WTC11 (cell line): ENCODE results near the gene ZNF747. TPM values are rescaled to one million over a fixed set of nuclear protein-coding genes. Genes with fewer than 3 reads are reported as not detected.
A peak's percentile ranks its signal among the peaks of the same experiment; 100 is the strongest.

Source experiments
- ATAC-seq: fragments of 200-7000 bp; cut with Tn5 transposase; 2 replicates; pipeline ENCODE4 v1.10.0; 2021; ENCODE audit warnings: mild to moderate bottlenecking, moderate library complexity
- CTCF ChIA-PET: fragments of 300-600 bp; sonication (Branson Sonifier 250); formaldehyde crosslinking; loops from one replicate; lab custom pipeline; 2021; ENCODE audit warnings: antibody characterized with exemption; lab: Charles Lee
- POLR2A ChIA-PET: fragments of 350-600 bp; sonication (Branson Sonifier 250); formaldehyde crosslinking; loops from one replicate; lab custom pipeline; 2021; ENCODE audit warnings: antibody characterized with exemption; lab: Charles Lee
- DNase-seq: peaks from one replicate; pipeline ENCODE4 v3.0.0; 2021; ENCODE audit warnings: low spot score
- H3K27ac Mint-ChIP-seq: 2 replicates; pipeline ENCODE4 v1.8.0; 2021; ENCODE audit warnings: mixed read lengths
- H3K27me3 Mint-ChIP-seq: 2 replicates; pipeline ENCODE4 v1.8.0; 2021; ENCODE audit warnings: low read depth, mild to moderate bottlenecking, moderate library complexity, mixed read lengths
- H3K36me3 Mint-ChIP-seq: 2 replicates; pipeline ENCODE4 v1.8.0; 2021; ENCODE audit warnings: mixed read lengths
- H3K4me1 Mint-ChIP-seq: 2 replicates; pipeline ENCODE4 v1.8.0; 2022; ENCODE audit warnings: mixed read lengths
- H3K4me3 Mint-ChIP-seq: 2 replicates; pipeline ENCODE4 v1.8.0; 2021; ENCODE audit warnings: mild to moderate bottlenecking, moderate library complexity, mixed read lengths
- H3K9me3 Mint-ChIP-seq: 2 replicates; pipeline ENCODE4 v1.8.0; 2021; ENCODE audit warnings: mixed read lengths
- ATF1 ChIP-seq: sonication (generic); formaldehyde crosslinking; IDR thresholded peaks from 2 replicates; pipeline ENCODE4 v1.8.1; 2023; ENCODE audit warnings: mild to moderate bottlenecking, moderate library complexity, missing genetic modification reagents
- CBFB ChIP-seq: sonication (generic); formaldehyde crosslinking; IDR thresholded peaks from 2 replicates; pipeline ENCODE4 v1.8.1; 2022; ENCODE audit warnings: mild to moderate bottlenecking, low read depth, missing genetic modification reagents
- ELF4 ChIP-seq: sonication (generic); formaldehyde crosslinking; IDR thresholded peaks from 2 replicates; pipeline ENCODE4 v1.8.1; 2022; ENCODE audit warnings: low read depth, mild to moderate bottlenecking, moderate library complexity, missing genetic modification reagents
- EMX1 ChIP-seq: fragments of 250-450 bp; sonication (Bioruptor Pico); IDR thresholded peaks from 2 replicates; pipeline ENCODE4 v1.8.0; 2021; ENCODE audit warnings: mild to moderate bottlenecking
- ETV6 ChIP-seq: sonication (generic); formaldehyde crosslinking; IDR thresholded peaks from 2 replicates; pipeline ENCODE4 v1.8.1; 2022; ENCODE audit warnings: mild to moderate bottlenecking, missing genetic modification reagents
- FOXJ3 ChIP-seq: sonication (generic); formaldehyde crosslinking; IDR thresholded peaks from 2 replicates; pipeline ENCODE4 v1.9.0; 2021; ENCODE audit warnings: missing genetic modification reagents, mild to moderate bottlenecking, borderline replicate concordance
- GABPB1 ChIP-seq: sonication (generic); formaldehyde crosslinking; IDR thresholded peaks from 2 replicates; pipeline ENCODE4 v1.8.1; 2023; ENCODE audit warnings: mild to moderate bottlenecking, missing genetic modification reagents
- IRF1 ChIP-seq: sonication (generic); formaldehyde crosslinking; IDR thresholded peaks from 2 replicates; pipeline ENCODE4 v1.8.0; 2023; ENCODE audit warnings: missing genetic modification reagents
- RORB ChIP-seq: fragments of 250-450 bp; sonication (Bioruptor Pico); IDR thresholded peaks from 2 replicates; pipeline ENCODE4 v1.9.0; 2021; ENCODE audit warnings: mild to moderate bottlenecking
- TCF7 ChIP-seq: sonication (generic); formaldehyde crosslinking; IDR thresholded peaks from 2 replicates; pipeline ENCODE4 v1.8.0; 2022; ENCODE audit warnings: mild to moderate bottlenecking, low read depth, missing genetic modification reagents, moderate library complexity
- ZNF232 ChIP-seq: sonication (generic); formaldehyde crosslinking; IDR thresholded peaks from 2 replicates; pipeline ENCODE4 v1.8.0; 2022; ENCODE audit warnings: mild to moderate bottlenecking, missing genetic modification reagents
- ZNF671 ChIP-seq: fragments of 250-450 bp; sonication (Bioruptor Pico); IDR thresholded peaks from 2 replicates; pipeline ENCODE4 v1.8.0; 2021; ENCODE audit warnings: mild to moderate bottlenecking
- total RNA-seq: library from RNA; stranded (reverse); gene quantifications from 3 replicates; pipeline ENCODE4 v1.2.3, GENCODE V29; 2021
- TF ChIP-seq, protein P1 (sequence below): sonication (generic); formaldehyde crosslinking; IDR thresholded peaks from 2 replicates; pipeline ENCODE4 v1.8.1; 2022; ENCODE audit warnings: low read depth, missing genetic modification reagents, borderline replicate concordance
- TF ChIP-seq, protein P2 (sequence below): fragments of 250-450 bp; sonication (Bioruptor Pico); conservative IDR thresholded peaks from 2 replicates; pipeline ENCODE4 v1.9.0; 2021; ENCODE audit warnings: mild to moderate bottlenecking
- TF ChIP-seq, protein P3 (sequence below): sonication (generic); formaldehyde crosslinking; IDR thresholded peaks from 2 replicates; pipeline ENCODE4 v1.8.0; 2023; ENCODE audit warnings: missing genetic modification reagents, mild to moderate bottlenecking, borderline replicate concordance
- TF ChIP-seq, protein P4 (sequence below): sonication (generic); formaldehyde crosslinking; IDR thresholded peaks from 2 replicates; pipeline ENCODE4 v1.8.0; 2022; ENCODE audit warnings: missing genetic modification reagents
- TF ChIP-seq, protein P5 (sequence below): sonication (generic); formaldehyde crosslinking; IDR thresholded peaks from 2 replicates; pipeline ENCODE4 v1.8.0; 2022; ENCODE audit warnings: mild to moderate bottlenecking, missing genetic modification reagents
- TF ChIP-seq, protein P6 (sequence below): sonication (generic); formaldehyde crosslinking; IDR thresholded peaks from 2 replicates; pipeline ENCODE4 v1.8.1; 2023; ENCODE audit warnings: mild to moderate bottlenecking, missing genetic modification reagents, moderate library complexity
- TF ChIP-seq, protein P7 (sequence below): fragments of 250-450 bp; sonication (Bioruptor Pico); IDR thresholded peaks from 2 replicates; pipeline ENCODE4 v1.9.0; 2021; ENCODE audit warnings: moderate library complexity, mild to moderate bottlenecking, inconsistent platforms, borderline replicate concordance
- TF ChIP-seq, protein P8 (sequence below): sonication (generic); formaldehyde crosslinking; IDR thresholded peaks from 2 replicates; pipeline ENCODE4 v1.8.1; 2022; ENCODE audit warnings: mild to moderate bottlenecking, missing genetic modification reagents, moderate library complexity, borderline replicate concordance

ZNF747 gene
- total RNA-seq, 1 experiment from 2014 or later = 11.3 TPM

- peak; percentile 74 for ATAC-seq
- no peak for TF ChIP-seq RORB
- TF ChIP-seq, protein P1, sequence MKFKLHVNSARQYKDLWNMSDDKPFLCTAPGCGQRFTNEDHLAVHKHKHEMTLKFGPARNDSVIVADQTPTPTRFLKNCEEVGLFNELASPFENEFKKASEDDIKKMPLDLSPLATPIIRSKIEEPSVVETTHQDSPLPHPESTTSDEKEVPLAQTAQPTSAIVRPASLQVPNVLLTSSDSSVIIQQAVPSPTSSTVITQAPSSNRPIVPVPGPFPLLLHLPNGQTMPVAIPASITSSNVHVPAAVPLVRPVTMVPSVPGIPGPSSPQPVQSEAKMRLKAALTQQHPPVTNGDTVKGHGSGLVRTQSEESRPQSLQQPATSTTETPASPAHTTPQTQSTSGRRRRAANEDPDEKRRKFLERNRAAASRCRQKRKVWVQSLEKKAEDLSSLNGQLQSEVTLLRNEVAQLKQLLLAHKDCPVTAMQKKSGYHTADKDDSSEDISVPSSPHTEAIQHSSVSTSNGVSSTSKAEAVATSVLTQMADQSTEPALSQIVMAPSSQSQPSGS (CRISPR knock-in tag) = no peak
- TF ChIP-seq FOXJ3 (CRISPR knock-in tag) = no peak
- TF ChIP-seq, protein P2, sequence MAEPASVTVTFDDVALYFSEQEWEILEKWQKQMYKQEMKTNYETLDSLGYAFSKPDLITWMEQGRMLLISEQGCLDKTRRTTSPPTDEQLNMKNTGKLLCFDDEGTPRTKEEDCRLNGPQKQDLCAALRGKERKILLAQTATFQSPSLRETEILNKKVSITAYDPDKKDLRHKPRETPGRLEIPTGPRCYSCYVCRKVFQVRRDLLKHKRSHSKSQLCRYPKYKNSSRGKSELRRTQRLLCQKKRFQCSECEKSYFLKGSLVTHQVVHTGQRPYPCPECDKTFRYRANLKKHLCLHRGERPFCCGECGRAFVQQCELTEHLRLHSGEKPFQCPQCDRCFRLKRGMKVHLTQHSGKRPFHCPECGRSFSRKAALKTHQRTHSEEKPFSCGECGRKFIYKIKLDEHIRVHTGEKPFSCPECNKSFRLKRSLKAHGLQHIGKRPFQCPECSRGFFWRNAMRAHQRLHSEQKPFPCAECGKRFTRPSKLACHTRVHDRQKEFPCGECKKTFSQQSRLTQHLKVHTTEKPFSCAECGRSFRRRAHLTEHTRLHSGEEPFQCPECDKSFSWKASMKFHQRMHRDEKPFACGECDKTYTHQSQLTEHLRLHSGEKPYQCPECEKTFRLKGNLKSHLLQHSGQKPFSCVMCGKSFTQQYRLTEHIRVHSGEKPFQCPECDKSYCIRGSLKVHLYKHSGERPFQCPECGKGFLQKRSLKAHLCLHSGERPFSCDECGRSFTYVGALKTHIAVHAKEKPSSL (CRISPR knock-in tag) = no peak
- TF ChIP-seq ETV6 (CRISPR knock-in tag) = no peak
- TF ChIP-seq CBFB (CRISPR knock-in tag) = no peak
- TF ChIP-seq ZNF232 (CRISPR knock-in tag) = peak; percentile 82; the same call in 1 of the 2 replicates
- no peak for TF ChIP-seq TCF7 (CRISPR knock-in tag)
- TF ChIP-seq, protein P3, sequence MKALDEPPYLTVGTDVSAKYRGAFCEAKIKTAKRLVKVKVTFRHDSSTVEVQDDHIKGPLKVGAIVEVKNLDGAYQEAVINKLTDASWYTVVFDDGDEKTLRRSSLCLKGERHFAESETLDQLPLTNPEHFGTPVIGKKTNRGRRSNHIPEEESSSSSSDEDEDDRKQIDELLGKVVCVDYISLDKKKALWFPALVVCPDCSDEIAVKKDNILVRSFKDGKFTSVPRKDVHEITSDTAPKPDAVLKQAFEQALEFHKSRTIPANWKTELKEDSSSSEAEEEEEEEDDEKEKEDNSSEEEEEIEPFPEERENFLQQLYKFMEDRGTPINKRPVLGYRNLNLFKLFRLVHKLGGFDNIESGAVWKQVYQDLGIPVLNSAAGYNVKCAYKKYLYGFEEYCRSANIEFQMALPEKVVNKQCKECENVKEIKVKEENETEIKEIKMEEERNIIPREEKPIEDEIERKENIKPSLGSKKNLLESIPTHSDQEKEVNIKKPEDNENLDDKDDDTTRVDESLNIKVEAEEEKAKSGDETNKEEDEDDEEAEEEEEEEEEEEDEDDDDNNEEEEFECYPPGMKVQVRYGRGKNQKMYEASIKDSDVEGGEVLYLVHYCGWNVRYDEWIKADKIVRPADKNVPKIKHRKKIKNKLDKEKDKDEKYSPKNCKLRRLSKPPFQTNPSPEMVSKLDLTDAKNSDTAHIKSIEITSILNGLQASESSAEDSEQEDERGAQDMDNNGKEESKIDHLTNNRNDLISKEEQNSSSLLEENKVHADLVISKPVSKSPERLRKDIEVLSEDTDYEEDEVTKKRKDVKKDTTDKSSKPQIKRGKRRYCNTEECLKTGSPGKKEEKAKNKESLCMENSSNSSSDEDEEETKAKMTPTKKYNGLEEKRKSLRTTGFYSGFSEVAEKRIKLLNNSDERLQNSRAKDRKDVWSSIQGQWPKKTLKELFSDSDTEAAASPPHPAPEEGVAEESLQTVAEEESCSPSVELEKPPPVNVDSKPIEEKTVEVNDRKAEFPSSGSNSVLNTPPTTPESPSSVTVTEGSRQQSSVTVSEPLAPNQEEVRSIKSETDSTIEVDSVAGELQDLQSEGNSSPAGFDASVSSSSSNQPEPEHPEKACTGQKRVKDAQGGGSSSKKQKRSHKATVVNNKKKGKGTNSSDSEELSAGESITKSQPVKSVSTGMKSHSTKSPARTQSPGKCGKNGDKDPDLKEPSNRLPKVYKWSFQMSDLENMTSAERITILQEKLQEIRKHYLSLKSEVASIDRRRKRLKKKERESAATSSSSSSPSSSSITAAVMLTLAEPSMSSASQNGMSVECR (CRISPR knock-in tag) = no peak
- TF ChIP-seq, protein P4, sequence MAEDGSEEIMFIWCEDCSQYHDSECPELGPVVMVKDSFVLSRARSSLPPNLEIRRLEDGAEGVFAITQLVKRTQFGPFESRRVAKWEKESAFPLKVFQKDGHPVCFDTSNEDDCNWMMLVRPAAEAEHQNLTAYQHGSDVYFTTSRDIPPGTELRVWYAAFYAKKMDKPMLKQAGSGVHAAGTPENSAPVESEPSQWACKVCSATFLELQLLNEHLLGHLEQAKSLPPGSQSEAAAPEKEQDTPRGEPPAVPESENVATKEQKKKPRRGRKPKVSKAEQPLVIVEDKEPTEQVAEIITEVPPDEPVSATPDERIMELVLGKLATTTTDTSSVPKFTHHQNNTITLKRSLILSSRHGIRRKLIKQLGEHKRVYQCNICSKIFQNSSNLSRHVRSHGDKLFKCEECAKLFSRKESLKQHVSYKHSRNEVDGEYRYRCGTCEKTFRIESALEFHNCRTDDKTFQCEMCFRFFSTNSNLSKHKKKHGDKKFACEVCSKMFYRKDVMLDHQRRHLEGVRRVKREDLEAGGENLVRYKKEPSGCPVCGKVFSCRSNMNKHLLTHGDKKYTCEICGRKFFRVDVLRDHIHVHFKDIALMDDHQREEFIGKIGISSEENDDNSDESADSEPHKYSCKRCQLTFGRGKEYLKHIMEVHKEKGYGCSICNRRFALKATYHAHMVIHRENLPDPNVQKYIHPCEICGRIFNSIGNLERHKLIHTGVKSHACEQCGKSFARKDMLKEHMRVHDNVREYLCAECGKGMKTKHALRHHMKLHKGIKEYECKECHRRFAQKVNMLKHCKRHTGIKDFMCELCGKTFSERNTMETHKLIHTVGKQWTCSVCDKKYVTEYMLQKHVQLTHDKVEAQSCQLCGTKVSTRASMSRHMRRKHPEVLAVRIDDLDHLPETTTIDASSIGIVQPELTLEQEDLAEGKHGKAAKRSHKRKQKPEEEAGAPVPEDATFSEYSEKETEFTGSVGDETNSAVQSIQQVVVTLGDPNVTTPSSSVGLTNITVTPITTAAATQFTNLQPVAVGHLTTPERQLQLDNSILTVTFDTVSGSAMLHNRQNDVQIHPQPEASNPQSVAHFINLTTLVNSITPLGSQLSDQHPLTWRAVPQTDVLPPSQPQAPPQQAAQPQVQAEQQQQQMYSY = no peak
- TF ChIP-seq, protein P5, sequence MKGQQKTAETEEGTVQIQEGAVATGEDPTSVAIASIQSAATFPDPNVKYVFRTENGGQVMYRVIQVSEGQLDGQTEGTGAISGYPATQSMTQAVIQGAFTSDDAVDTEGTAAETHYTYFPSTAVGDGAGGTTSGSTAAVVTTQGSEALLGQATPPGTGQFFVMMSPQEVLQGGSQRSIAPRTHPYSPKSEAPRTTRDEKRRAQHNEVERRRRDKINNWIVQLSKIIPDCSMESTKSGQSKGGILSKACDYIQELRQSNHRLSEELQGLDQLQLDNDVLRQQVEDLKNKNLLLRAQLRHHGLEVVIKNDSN (CRISPR knock-in tag) = peak; percentile 78; the same call in 1 of the 2 replicates
- no peak for TF ChIP-seq IRF1 (CRISPR knock-in tag)
- peak; percentile 79 for TF ChIP-seq GABPB1 (CRISPR knock-in tag)
- TF ChIP-seq ATF1 (CRISPR knock-in tag) = no peak
- no peak for TF ChIP-seq ELF4 (CRISPR knock-in tag)
- TF ChIP-seq, protein P6, sequence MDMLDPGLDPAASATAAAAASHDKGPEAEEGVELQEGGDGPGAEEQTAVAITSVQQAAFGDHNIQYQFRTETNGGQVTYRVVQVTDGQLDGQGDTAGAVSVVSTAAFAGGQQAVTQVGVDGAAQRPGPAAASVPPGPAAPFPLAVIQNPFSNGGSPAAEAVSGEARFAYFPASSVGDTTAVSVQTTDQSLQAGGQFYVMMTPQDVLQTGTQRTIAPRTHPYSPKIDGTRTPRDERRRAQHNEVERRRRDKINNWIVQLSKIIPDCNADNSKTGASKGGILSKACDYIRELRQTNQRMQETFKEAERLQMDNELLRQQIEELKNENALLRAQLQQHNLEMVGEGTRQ (CRISPR knock-in tag) = peak; percentile 79
- TF ChIP-seq, protein P7, sequence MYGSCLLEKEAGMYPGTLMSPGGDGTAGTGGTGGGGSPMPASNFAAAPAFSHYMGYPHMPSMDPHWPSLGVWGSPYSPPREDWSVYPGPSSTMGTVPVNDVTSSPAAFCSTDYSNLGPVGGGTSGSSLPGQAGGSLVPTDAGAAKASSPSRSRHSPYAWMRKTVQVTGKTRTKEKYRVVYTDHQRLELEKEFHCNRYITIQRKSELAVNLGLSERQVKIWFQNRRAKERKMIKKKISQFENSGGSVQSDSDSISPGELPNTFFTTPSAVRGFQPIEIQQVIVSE (CRISPR knock-in tag) = no peak
- TF ChIP-seq EMX1 (CRISPR knock-in tag) = no peak
- TF ChIP-seq, protein P8, sequence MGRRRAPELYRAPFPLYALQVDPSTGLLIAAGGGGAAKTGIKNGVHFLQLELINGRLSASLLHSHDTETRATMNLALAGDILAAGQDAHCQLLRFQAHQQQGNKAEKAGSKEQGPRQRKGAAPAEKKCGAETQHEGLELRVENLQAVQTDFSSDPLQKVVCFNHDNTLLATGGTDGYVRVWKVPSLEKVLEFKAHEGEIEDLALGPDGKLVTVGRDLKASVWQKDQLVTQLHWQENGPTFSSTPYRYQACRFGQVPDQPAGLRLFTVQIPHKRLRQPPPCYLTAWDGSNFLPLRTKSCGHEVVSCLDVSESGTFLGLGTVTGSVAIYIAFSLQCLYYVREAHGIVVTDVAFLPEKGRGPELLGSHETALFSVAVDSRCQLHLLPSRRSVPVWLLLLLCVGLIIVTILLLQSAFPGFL (CRISPR knock-in tag) = 0 out of 2 replicates have a peak, but pooled peaks have one; percentile 40
- TF ChIP-seq ZNF671 = no peak
Observed at GRCh38 chr16:30535777-30536190, 1.1 kb upstream of the ZNF747 start.

More at GRCh38 chr16:30535777-30536190, 1.1 kb upstream of the ZNF747 start:
- DNase-seq = peak; percentile 77
- H3K36me3 Mint-ChIP-seq = peaks cover 16% of the 10 kb centered on the region
- peak overlapping the region; percentile 99 for H3K27ac Mint-ChIP-seq
- H3K9me3 Mint-ChIP-seq = no peaks in the 10 kb centered on the region
- no peaks in the 10 kb centered on the region for H3K27me3 Mint-ChIP-seq
- POLR2A ChIA-PET = interaction anchor here (1.0 to 3.1 kb wide), 9 partner anchors 9 to 118 kb away, joined by 4 to 42 read pairs (median 7); partner anchors contain the start of genes ZNF688, ZNF689 and ZNF764
- CTCF ChIA-PET = interaction anchor here (0.5 to 4.7 kb wide), 39 partner anchors 9 to 424 kb away, joined by 3 to 41 read pairs (median 5); partner anchors contain the start of genes DCTPP1, PRR14, ZNF48 and ZNF688
- peak overlapping the region; percentile 95 for H3K4me3 Mint-ChIP-seq
- peaks cover 27% of the 10 kb centered on the region for H3K4me1 Mint-ChIP-seq
